HepG2 (cell line): ENCODE results near the gene RPL19. TPM values are rescaled to one million over a fixed set of nuclear protein-coding genes. Genes with fewer than 3 reads are reported as not detected.

Source experiments
- ATAC-seq: fragments of 200-7000 bp; cut with Tn5 transposase; 3 replicates; pipeline ENCODE4 v1.9.1; 2020; ENCODE audit warnings: mild to moderate bottlenecking, moderate library complexity
- BruUV-seq: library from RNA; stranded (reverse); fragments of 400-500 nt; replicated peaks from 2 replicates; lab custom pipeline; 2021; lab: Mats Ljungman, UMichigan
- CTCF ChIA-PET: fragments of 300-600 bp; formaldehyde crosslinking; extraction: SDS; loops from one replicate; lab custom pipeline; 2021; ENCODE audit warnings: low total read pairs, inconsistent platforms, low intra/inter-chr PET ratio; lab: Yijun Ruan, JAX
- POLR2A ChIA-PET: fragments of 350-600 bp; sonication (Branson Sonifier 250); formaldehyde crosslinking; loops from one replicate; lab custom pipeline; 2020; ENCODE audit warnings: antibody characterized with exemption, inconsistent platforms; lab: Yijun Ruan, JAX
- DNase-seq: peaks from one replicate; pipeline ENCODE4 v3.0.0-alpha.2; 2015; ENCODE audit warnings: low spot score
- FAIRE-seq: peaks from 3 replicates; lab custom pipeline; 2011; peaks lifted over from hg19 to GRCh38; lab: Jason Lieb, UNC
- H2AFZ ChIP-seq: one replicate; pipeline ENCODE4 v1.6.1; 2011; ENCODE audit warnings: low read length, inconsistent platforms
- H3K27ac ChIP-seq: fragments of 300-600 bp; 3 replicates; pipeline ENCODE4 v1.8.0; 2011; ENCODE audit warnings: mixed run types, mild to moderate bottlenecking, mixed read lengths, low read length, inconsistent platforms; ENCODE audit not compliant: insufficient read depth; ENCODE audit errors: extremely low read length
- H3K27me3 ChIP-seq, 2 experiments: fragments of 200-600 bp in 1 of 2; 2 replicates in 1 of 2; 3 replicates in 1 of 2; pipeline versions ENCODE4 v1.6.0 to v1.8.0; 2011; ENCODE audit warnings: low read length in 2 of 2, mild to moderate bottlenecking in 2 of 2, moderate library complexity in 2 of 2, inconsistent platforms in 1 of 2; ENCODE audit not compliant: insufficient read depth in 2 of 2, control insufficient read depth in 1 of 2
- H3K36me3 ChIP-seq, 2 experiments: fragments of 200-600 bp in 1 of 2; replicated peaks in 1 of 2; 2 replicates in 1 of 2; 3 replicates in 1 of 2; pipeline versions ENCODE4 v1.5.1 to v1.8.0; 2011; ENCODE audit warnings: low read length in 2 of 2, inconsistent platforms in 1 of 2; ENCODE audit not compliant: insufficient read depth in 2 of 2, control insufficient read depth in 1 of 2
- H3K4me1 ChIP-seq: 2 replicates; pipeline ENCODE4 v1.5.1; 2012; ENCODE audit warnings: low read length, inconsistent platforms; ENCODE audit not compliant: insufficient read depth
- H3K4me2 ChIP-seq: 2 replicates; pipeline ENCODE4 v1.6.0; 2011; ENCODE audit warnings: low read depth, low read length, inconsistent platforms
- H3K4me3 ChIP-seq, 3 experiments: fragments of 200-600 bp in 1 of 3; sonication (generic), shearing (Covaris generic) in 1 of 3; replicated peaks in 1 of 3; 2 replicates each; pipeline ENCODE4 v1.5.1; 2011 to 2016; ENCODE audit warnings: low read length in 3 of 3, inconsistent platforms in 2 of 3, low read depth in 2 of 3, mild to moderate bottlenecking in 2 of 3, control low read depth in 1 of 3, mixed read lengths in 1 of 3; ENCODE audit not compliant: insufficient read depth in 1 of 3
- H3K79me2 ChIP-seq: one replicate; pipeline ENCODE4 v1.6.1; 2011; ENCODE audit warnings: low read length, inconsistent platforms; ENCODE audit not compliant: insufficient read depth
- H3K9ac ChIP-seq: 2 replicates; pipeline ENCODE4 v1.6.0; 2011; ENCODE audit warnings: mild to moderate bottlenecking, low read depth, low read length, inconsistent platforms; ENCODE audit not compliant: insufficient read depth
- H3K9me3 ChIP-seq: 2 replicates; pipeline ENCODE4 v1.5.1; 2012; ENCODE audit warnings: mild to moderate bottlenecking, low read length
- H4K20me1 ChIP-seq: 2 replicates; pipeline ENCODE4 v1.6.0; 2011; ENCODE audit warnings: inconsistent platforms, mild to moderate bottlenecking, low read length, moderate library complexity; ENCODE audit not compliant: insufficient read depth
- AKAP8 ChIP-seq: sonication (generic); formaldehyde crosslinking; IDR thresholded peaks from 2 replicates; pipeline ENCODE4 v1.5.1; 2020; ENCODE audit warnings: mild to moderate bottlenecking, missing genetic modification reagents
- CEBPG ChIP-seq: IDR thresholded peaks from 2 replicates; pipeline ENCODE4 v1.6.1; 2016
- EEA1 ChIP-seq: sonication (generic); formaldehyde crosslinking; IDR thresholded peaks from 2 replicates; pipeline ENCODE4 v1.5.1; 2020; ENCODE audit warnings: mild to moderate bottlenecking, missing genetic modification reagents, borderline replicate concordance
- GFI1 ChIP-seq: sonication (generic); formaldehyde crosslinking; IDR thresholded peaks from 2 replicates; pipeline ENCODE4 v1.5.0; 2020; ENCODE audit warnings: missing genetic modification reagents, mild to moderate bottlenecking, borderline replicate concordance
- HDAC2 ChIP-seq: sonication (generic); formaldehyde crosslinking; IDR thresholded peaks from 2 replicates; pipeline ENCODE4 v1.4.0; 2020; ENCODE audit warnings: missing genetic modification reagents
- MAF1 ChIP-seq: sonication (generic); formaldehyde crosslinking; IDR thresholded peaks from 2 replicates; pipeline ENCODE4 v1.5.0; 2020; ENCODE audit warnings: missing genetic modification reagents, borderline replicate concordance
- NFE2L2 ChIP-seq: fragments of 150-350 bp; IDR thresholded peaks from 2 replicates; pipeline ENCODE4 v1.6.1; 2014; ENCODE audit warnings: low read length
- NR2F6 ChIP-seq, 2 experiments: IDR thresholded peaks; 2 replicates each; pipeline ENCODE4 v1.6.1; 2016; ENCODE audit warnings: antibody characterized with exemption in 1 of 2, mild to moderate bottlenecking in 1 of 2
- SETDB1 ChIP-seq: sonication (generic); formaldehyde crosslinking; IDR thresholded peaks from 2 replicates; pipeline ENCODE4 v1.5.1; 2020; ENCODE audit warnings: missing genetic modification reagents, mild to moderate bottlenecking, borderline replicate concordance
- SMC3 ChIP-seq: IDR thresholded peaks from 2 replicates; pipeline ENCODE4 v1.6.1; 2011; ENCODE audit warnings: low read length, improper control_type of control experiment
- SNRNP70 ChIP-seq: fragments of 200-400 bp; formaldehyde crosslinking; IDR thresholded peaks from 2 replicates; pipeline ENCODE4 v1.6.1; 2017; ENCODE audit warnings: mild to moderate bottlenecking, low read depth, low read length, moderate library complexity
- SP140L ChIP-seq: sonication (generic); formaldehyde crosslinking; IDR thresholded peaks from 2 replicates; pipeline ENCODE4 v1.4.0; 2020; ENCODE audit warnings: missing genetic modification reagents, borderline replicate concordance
- SRY ChIP-seq: sonication (generic); formaldehyde crosslinking; IDR thresholded peaks from 2 replicates; pipeline ENCODE4 v1.8.0; 2022; ENCODE audit warnings: mild to moderate bottlenecking, missing genetic modification reagents
- ZC3H13 ChIP-seq: sonication (generic); formaldehyde crosslinking; IDR thresholded peaks from 2 replicates; pipeline ENCODE4 v1.8.1; 2023; ENCODE audit warnings: mild to moderate bottlenecking, missing genetic modification reagents, moderate library complexity
- ZMYM2 ChIP-seq: sonication (generic); formaldehyde crosslinking; IDR thresholded peaks from 2 replicates; pipeline ENCODE4 v1.8.0; 2022; ENCODE audit warnings: mild to moderate bottlenecking, missing genetic modification reagents
- ZNF350 ChIP-seq: sonication (generic); formaldehyde crosslinking; IDR thresholded peaks from 2 replicates; pipeline ENCODE4 v1.4.0; 2020; ENCODE audit warnings: mild to moderate bottlenecking, low read depth, missing genetic modification reagents, borderline replicate concordance
- ZNF496 ChIP-seq: sonication (generic); formaldehyde crosslinking; IDR thresholded peaks from 2 replicates; pipeline ENCODE4 v1.8.1; 2023; ENCODE audit warnings: mild to moderate bottlenecking, moderate library complexity, missing genetic modification reagents; ENCODE audit not compliant: insufficient replicate concordance
- ZNF550 ChIP-seq: sonication (generic); formaldehyde crosslinking; IDR thresholded peaks from 2 replicates; pipeline ENCODE4 v1.4.0; 2020; ENCODE audit warnings: mild to moderate bottlenecking, missing genetic modification reagents, borderline replicate concordance
- ZNF567 ChIP-seq: sonication (generic); formaldehyde crosslinking; IDR thresholded peaks from 2 replicates; pipeline ENCODE4 v1.8.1; 2023; ENCODE audit warnings: mild to moderate bottlenecking, missing genetic modification reagents, borderline replicate concordance
- ZNF746 ChIP-seq: sonication (generic); formaldehyde crosslinking; IDR thresholded peaks from 2 replicates; pipeline ENCODE4 v1.8.0; 2022; ENCODE audit warnings: mild to moderate bottlenecking, missing genetic modification reagents
- WGBS: methylation state at CpG from one replicate; pipeline ENCODE4 v1.1.6; 2017; ENCODE audit warnings: low lambda C conversion rate; 5-methylcytosine and 5-hydroxymethylcytosine counted together
- in situ Hi-C: cut with HindIII; loops from 2 replicates; pipeline ENCODE4 v1.10.0; 2017; ENCODE audit warnings: low pct_unique_long_range_greater_than_20kb; ENCODE audit not compliant: extremely low pct_ligation_motif_present
- intact Hi-C: fragments of 100-400 bp; cut with micrococcal nuclease; formaldehyde crosslinking; loops from one replicate; pipeline ENCODE4 v1.10.0; 2022; ENCODE audit not compliant: unreplicated experiment
- polyA plus RNA-seq, 8 experiments: library from polyadenylated mRNA; depleted of rRNA in 3 of 8; stranded (reverse) in 7 of 8; unstranded in 1 of 8; fragments of >200 nt; fragmentation: Illumina TruSeq in 4 of 8; extraction: Trizol in 4 of 8; gene quantifications; 2 replicates each; pipeline versions ENCODE4 v1.2.1 to v1.2.3, GENCODE V29; 2011 to 2016; ENCODE audit warnings: low read depth in 4 of 8, missing spikeins in 1 of 8, mixed read lengths in 1 of 8; ENCODE audit not compliant: insufficient read depth in 1 of 8
- total RNA-seq, 5 experiments: library from RNA; depleted of rRNA; stranded (reverse); fragments of >200 nt; fragmentation: Illumina TruSeq; extraction: Trizol; gene quantifications; 2 replicates each; pipeline ENCODE4 v1.2.3, GENCODE V29; 2016; ENCODE audit warnings: low read depth in 1 of 5
- TF ChIP-seq, protein P1 (sequence below): sonication (generic); formaldehyde crosslinking; IDR thresholded peaks from 2 replicates; pipeline ENCODE4 v1.4.0; 2020; ENCODE audit warnings: low read depth, missing genetic modification reagents
- TF ChIP-seq, protein P2 (sequence below): sonication (generic); formaldehyde crosslinking; IDR thresholded peaks from 2 replicates; pipeline ENCODE4 v1.8.1; 2023; ENCODE audit warnings: mild to moderate bottlenecking, inconsistent platforms, moderate library complexity, missing genetic modification reagents, borderline replicate concordance

RPL19 gene
- total and polyA plus RNA-seq, 2 of the 13 experiments (the other 11 are each of a cell fraction or from before 2014, with no cell fraction given) = 2,522 to 2,768 TPM

DNA sequence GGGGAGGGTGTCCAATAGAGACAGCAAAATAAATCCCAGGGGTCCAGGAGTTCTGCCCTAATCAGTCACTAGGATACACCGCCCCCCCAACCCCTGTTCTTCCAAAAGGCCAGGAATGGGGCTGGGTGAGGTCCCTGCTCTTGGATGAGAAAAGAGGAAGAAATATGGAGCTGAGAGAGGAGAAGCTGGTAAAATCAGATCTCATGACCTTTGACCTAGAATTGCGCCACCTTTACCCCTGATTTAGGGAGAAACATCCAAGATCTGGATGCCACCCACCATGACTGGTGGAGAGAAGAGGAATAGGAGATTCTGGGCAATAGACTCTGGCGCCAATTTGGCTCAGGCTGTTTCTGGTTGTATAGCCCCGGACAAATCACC, 1.9 kb upstream of the RPL19 start:
- Histone ChIP-seq H4K20me1 (peaks cover 15% of the 10 kb centered on the region), H3K27ac (no peak overlapping the region), H3K27me3 (no peaks in the 10 kb centered on the region; a peak in 1 of 5 replicates), H3K9ac (peak overlapping the region; percentile 46; the same call in 1 of the 2 replicates), H2AFZ (no peak overlapping the region), H3K4me1 (peaks cover 64% of the 10 kb centered on the region), H3K4me2 (peak overlapping the region; percentile 89), H3K4me3 (peak overlapping the region; percentile 56 to 80 (median 69)), H3K79me2 (peaks cover 23% of the 10 kb centered on the region), H3K36me3 (peaks cover 11 to 15% of the 10 kb centered on the region in 2 experiments), H3K9me3 (no peaks in the 10 kb centered on the region)
- CTCF ChIA-PET = no interaction called here
- ATAC-seq (no peak), FAIRE-seq (no peak), DNase-seq (no peak)
- POLR2A ChIA-PET = interaction anchor here (1.0 kb wide), 1 partner anchor 344 kb away, joined by 3 read pairs; the partner anchor contains the start of gene RPL23
- 71% methylated on average over 4 of the region's 4 CpGs for WGBS
- in situ Hi-C loops = no loop called here
- BruUV-seq = no TSS peak
- intact Hi-C loops = no loop called here
- no peak for TF ChIP-seq ZNF550 (CRISPR knock-in tag)
- no peak for TF ChIP-seq NFE2L2
- peak; percentile 36; the same call in 1 of the 2 replicates for TF ChIP-seq CEBPG
- no peak for TF ChIP-seq ZNF496 (CRISPR knock-in tag)
- no peak for TF ChIP-seq ZNF746 (CRISPR knock-in tag)
- peak; percentile 35; the same call in 1 of the 2 replicates for TF ChIP-seq GFI1
- no peak for TF ChIP-seq ZC3H13 (CRISPR knock-in tag)
- TF ChIP-seq HDAC2 (CRISPR knock-in tag) = no peak
- no peak for TF ChIP-seq ZMYM2 (CRISPR knock-in tag)
- TF ChIP-seq SMC3 = no peak
- no peak for TF ChIP-seq EEA1 (CRISPR knock-in tag)
- peak; percentile 39; the same call in 1 of the 2 replicates for TF ChIP-seq NR2F6 (IDR thresholded peaks at IDR 0.05)
- peak; percentile 51 for TF ChIP-seq NR2F6 (CRISPR knock-in tag; IDR thresholded peaks at IDR 0.05)
- no peak for TF ChIP-seq AKAP8 (CRISPR knock-in tag)
- no peak for TF ChIP-seq SNRNP70
- no peak for TF ChIP-seq ZNF350 (CRISPR knock-in tag)
- TF ChIP-seq, protein P1, sequence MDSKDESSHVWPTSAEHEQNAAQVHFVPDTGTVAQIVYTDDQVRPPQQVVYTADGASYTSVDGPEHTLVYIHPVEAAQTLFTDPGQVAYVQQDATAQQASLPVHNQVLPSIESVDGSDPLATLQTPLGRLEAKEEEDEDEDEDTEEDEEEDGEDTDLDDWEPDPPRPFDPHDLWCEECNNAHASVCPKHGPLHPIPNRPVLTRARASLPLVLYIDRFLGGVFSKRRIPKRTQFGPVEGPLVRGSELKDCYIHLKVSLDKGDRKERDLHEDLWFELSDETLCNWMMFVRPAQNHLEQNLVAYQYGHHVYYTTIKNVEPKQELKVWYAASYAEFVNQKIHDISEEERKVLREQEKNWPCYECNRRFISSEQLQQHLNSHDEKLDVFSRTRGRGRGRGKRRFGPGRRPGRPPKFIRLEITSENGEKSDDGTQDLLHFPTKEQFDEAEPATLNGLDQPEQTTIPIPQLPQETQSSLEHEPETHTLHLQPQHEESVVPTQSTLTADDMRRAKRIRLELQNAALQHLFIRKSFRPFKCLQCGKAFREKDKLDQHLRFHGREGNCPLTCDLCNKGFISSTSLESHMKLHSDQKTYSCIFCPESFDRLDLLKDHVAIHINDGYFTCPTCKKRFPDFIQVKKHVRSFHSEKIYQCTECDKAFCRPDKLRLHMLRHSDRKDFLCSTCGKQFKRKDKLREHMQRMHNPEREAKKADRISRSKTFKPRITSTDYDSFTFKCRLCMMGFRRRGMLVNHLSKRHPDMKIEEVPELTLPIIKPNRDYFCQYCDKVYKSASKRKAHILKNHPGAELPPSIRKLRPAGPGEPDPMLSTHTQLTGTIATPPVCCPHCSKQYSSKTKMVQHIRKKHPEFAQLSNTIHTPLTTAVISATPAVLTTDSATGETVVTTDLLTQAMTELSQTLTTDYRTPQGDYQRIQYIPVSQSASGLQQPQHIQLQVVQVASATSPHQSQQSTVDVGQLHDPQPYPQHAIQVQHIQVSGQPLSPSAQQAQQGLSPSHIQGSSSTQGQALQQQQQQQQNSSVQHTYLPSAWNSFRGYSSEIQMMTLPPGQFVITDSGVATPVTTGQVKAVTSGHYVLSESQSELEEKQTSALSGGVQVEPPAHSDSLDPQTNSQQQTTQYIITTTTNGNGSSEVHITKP = no peak
- 0 out of 2 replicates have a peak, but pooled peaks have one; percentile 8 for TF ChIP-seq SETDB1
- TF ChIP-seq MAF1 (CRISPR knock-in tag) = no peak
- TF ChIP-seq, protein P2, sequence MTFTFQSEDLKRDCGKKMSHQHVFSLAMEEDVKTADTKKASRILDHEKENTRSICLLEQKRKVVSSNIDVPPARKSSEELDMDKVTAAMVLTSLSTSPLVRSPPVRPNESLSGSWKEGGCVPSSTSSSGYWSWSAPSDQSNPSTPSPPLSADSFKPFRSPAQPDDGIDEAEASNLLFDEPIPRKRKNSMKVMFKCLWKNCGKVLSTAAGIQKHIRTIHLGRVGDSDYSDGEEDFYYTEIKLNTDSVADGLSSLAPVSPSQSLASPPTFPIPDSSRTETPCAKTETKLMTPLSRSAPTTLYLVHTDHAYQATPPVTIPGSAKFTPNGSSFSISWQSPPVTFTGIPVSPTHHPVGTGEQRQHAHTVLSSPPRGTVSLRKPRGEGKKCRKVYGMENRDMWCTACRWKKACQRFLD = no peak
- no peak for TF ChIP-seq SP140L (CRISPR knock-in tag)
- no peak for TF ChIP-seq ZNF567 (CRISPR knock-in tag)
- no peak for TF ChIP-seq SRY (CRISPR knock-in tag)
